H9 (cell line): ENCODE measurements around the gene LDB2. TPM values are rescaled to one million over a fixed set of nuclear protein-coding genes. Genes with fewer than 3 reads are reported as not detected.
A peak's percentile ranks its signal among the peaks of the same experiment; 100 is the strongest.

Experiments
- DNase-seq: peaks from one replicate; pipeline ENCODE4 v3.0.0-alpha.2; 2017
- H2AFZ ChIP-seq: one replicate; pipeline ENCODE4 v1.6.1; 2013; ENCODE audit warnings: mild to moderate bottlenecking, low read length, control low read depth, moderate library complexity
- H2AK5ac ChIP-seq: 2 replicates; pipeline ENCODE4 v1.6.1; 2013; ENCODE audit warnings: low read length, control low read depth, mixed read lengths; ENCODE audit not compliant: insufficient read length
- H2BK120ac ChIP-seq: one replicate; pipeline ENCODE4 v1.6.1; 2013; ENCODE audit warnings: low read depth, mild to moderate bottlenecking, low read length, control low read depth, inconsistent platforms; ENCODE audit not compliant: poor library complexity, severe bottlenecking
- H2BK12ac ChIP-seq: 2 replicates; pipeline ENCODE4 v1.6.1; 2013; ENCODE audit warnings: low read length, control low read depth, mixed read lengths, low read depth; ENCODE audit not compliant: insufficient read length
- H2BK15ac ChIP-seq: 2 replicates; pipeline ENCODE4 v1.6.1; 2013; ENCODE audit warnings: low read depth, low read length, control low read depth
- H2BK20ac ChIP-seq: one replicate; pipeline ENCODE4 v1.6.1; 2013; ENCODE audit warnings: low read depth, mild to moderate bottlenecking, low read length, control low read depth, inconsistent platforms; ENCODE audit not compliant: poor library complexity, severe bottlenecking
- H2BK5ac ChIP-seq: 2 replicates; pipeline ENCODE4 v1.6.1; 2013; ENCODE audit warnings: low read length, control low read depth, mixed read lengths; ENCODE audit not compliant: insufficient read length
- H3K14ac ChIP-seq: 2 replicates; pipeline ENCODE4 v1.6.1; 2013; ENCODE audit warnings: low read length, control low read depth; ENCODE audit not compliant: insufficient read depth
- H3K18ac ChIP-seq: 2 replicates; pipeline ENCODE4 v1.6.1; 2013; ENCODE audit warnings: low read depth, mild to moderate bottlenecking, mixed read lengths, low read length, control low read depth; ENCODE audit not compliant: insufficient read length
- H3K23ac ChIP-seq: 2 replicates; pipeline ENCODE4 v1.6.1; 2013; ENCODE audit warnings: low read length, control low read depth, mixed read lengths, low read depth; ENCODE audit not compliant: insufficient read length
- H3K23me2 ChIP-seq: 2 replicates; pipeline ENCODE4 v1.6.1; 2013; ENCODE audit warnings: low read depth, mild to moderate bottlenecking, mixed read lengths, low read length, control low read depth; ENCODE audit not compliant: insufficient read length, poor library complexity, severe bottlenecking
- H3K27ac ChIP-seq: 2 replicates; pipeline ENCODE4 v1.5.1; 2013; ENCODE audit warnings: low read length, control low read depth, mixed read lengths, low read depth; ENCODE audit not compliant: insufficient read length
- H3K27me3 ChIP-seq: 2 replicates; pipeline ENCODE4 v1.6.1; 2013; ENCODE audit warnings: low read length, control low read depth, inconsistent platforms; ENCODE audit not compliant: insufficient read depth
- H3K4ac ChIP-seq: 2 replicates; pipeline ENCODE4 v1.6.1; 2013; ENCODE audit warnings: low read depth, mild to moderate bottlenecking, control low read depth, inconsistent platforms, low read length, moderate library complexity
- H3K4me1 ChIP-seq: 2 replicates; pipeline ENCODE4 v1.6.1; 2013; ENCODE audit warnings: low read length, control low read depth, inconsistent platforms; ENCODE audit not compliant: insufficient read depth
- H3K4me2 ChIP-seq: 2 replicates; pipeline ENCODE4 v1.6.1; 2013; ENCODE audit warnings: low read length, control low read depth, mixed read lengths; ENCODE audit not compliant: insufficient read length, insufficient read depth
- H3K56ac ChIP-seq: 2 replicates; pipeline ENCODE4 v1.6.1; 2013; ENCODE audit warnings: low read depth, mild to moderate bottlenecking, mixed read lengths, low read length, control low read depth; ENCODE audit not compliant: insufficient read length
- H3K79me1 ChIP-seq: 2 replicates; pipeline ENCODE4 v1.6.1; 2013; ENCODE audit warnings: low read depth, mild to moderate bottlenecking, moderate library complexity, low read length, control low read depth, inconsistent platforms; ENCODE audit not compliant: insufficient read depth, poor library complexity, severe bottlenecking
- H3K79me2 ChIP-seq: 2 replicates; pipeline ENCODE4 v1.6.1; 2013; ENCODE audit warnings: low read length, control low read depth, inconsistent platforms; ENCODE audit not compliant: insufficient read depth
- H3K9ac ChIP-seq: 2 replicates; pipeline ENCODE4 v1.6.1; 2013; ENCODE audit warnings: low read length, control low read depth, mixed read lengths; ENCODE audit not compliant: insufficient read length; ENCODE audit errors: extremely low read depth
- H3K9me3 ChIP-seq: one replicate; pipeline ENCODE4 v1.6.1; 2013; ENCODE audit warnings: low read depth, low read length, inconsistent platforms; ENCODE audit not compliant: control insufficient read depth
- H3T11ph ChIP-seq: one replicate; pipeline ENCODE4 v1.6.1; 2013; ENCODE audit warnings: mild to moderate bottlenecking, low read length, control low read depth, inconsistent platforms
- H4K20me1 ChIP-seq: one replicate; pipeline ENCODE4 v1.6.1; 2013; ENCODE audit not compliant: control insufficient read depth, insufficient read length, insufficient read depth
- H4K5ac ChIP-seq: 2 replicates; pipeline ENCODE4 v1.6.1; 2013; ENCODE audit warnings: low read depth, mild to moderate bottlenecking, mixed read lengths, low read length, control low read depth; ENCODE audit not compliant: insufficient read length
- H4K8ac ChIP-seq: replicated peaks from 2 replicates; pipeline ENCODE4 v1.6.1; 2013; ENCODE audit warnings: low read length, control low read depth, mixed read lengths, low read depth; ENCODE audit not compliant: insufficient read length
- H4K91ac ChIP-seq: 2 replicates; pipeline ENCODE4 v1.6.1; 2013; ENCODE audit warnings: low read depth, mild to moderate bottlenecking, moderate library complexity, mixed read lengths, low read length, control low read depth; ENCODE audit not compliant: insufficient read length
- H3K27ac Mint-ChIP-seq, 3 experiments: 2 replicates in 2 of 3; 3 replicates in 1 of 3; pipeline ENCODE4 v1.8.0; 2020 to 2021; ENCODE audit warnings: mixed read lengths in 3 of 3, mild to moderate bottlenecking in 1 of 3, moderate library complexity in 1 of 3
- H3K27me3 Mint-ChIP-seq: 2 replicates; pipeline ENCODE4 v1.8.0; 2021; ENCODE audit warnings: low read depth, mild to moderate bottlenecking, moderate library complexity, mixed read lengths
- H3K36me3 Mint-ChIP-seq, 3 experiments: 2 replicates in 2 of 3; 3 replicates in 1 of 3; pipeline ENCODE4 v1.8.0; 2020 to 2021; ENCODE audit warnings: low read depth in 3 of 3, mixed read lengths in 3 of 3; ENCODE audit not compliant: insufficient read depth in 1 of 3
- H3K4me1 Mint-ChIP-seq, 2 experiments: 2 replicates each; pipeline ENCODE4 v1.8.0; 2020; ENCODE audit warnings: mixed read lengths in 2 of 2
- H3K4me3 Mint-ChIP-seq, 2 experiments: 2 replicates in 1 of 2; 3 replicates in 1 of 2; pipeline ENCODE4 v1.8.0; 2020 to 2021; ENCODE audit warnings: mild to moderate bottlenecking in 2 of 2, mixed read lengths in 2 of 2, moderate library complexity in 1 of 2
- H3K9me3 Mint-ChIP-seq, 2 experiments: 2 replicates in 1 of 2; 3 replicates in 1 of 2; pipeline ENCODE4 v1.8.0; 2020; ENCODE audit warnings: mild to moderate bottlenecking in 2 of 2, mixed read lengths in 2 of 2, moderate library complexity in 1 of 2
- total RNA-seq: library from RNA; stranded (reverse); gene quantifications from 2 replicates; pipeline ENCODE4 v1.2.1, GENCODE V29; 2021
- TF ChIP-seq, protein P1 (sequence below): fragments of 200-600 bp; sonication (generic); conservative IDR thresholded peaks from 3 replicates; pipeline ENCODE4 v1.8.0; 2021; ENCODE audit warnings: antibody characterized with exemption, mild to moderate bottlenecking

Gene LDB2
- total RNA-seq, 1 experiment from 2014 or later = 22.5 TPM

DNA sequence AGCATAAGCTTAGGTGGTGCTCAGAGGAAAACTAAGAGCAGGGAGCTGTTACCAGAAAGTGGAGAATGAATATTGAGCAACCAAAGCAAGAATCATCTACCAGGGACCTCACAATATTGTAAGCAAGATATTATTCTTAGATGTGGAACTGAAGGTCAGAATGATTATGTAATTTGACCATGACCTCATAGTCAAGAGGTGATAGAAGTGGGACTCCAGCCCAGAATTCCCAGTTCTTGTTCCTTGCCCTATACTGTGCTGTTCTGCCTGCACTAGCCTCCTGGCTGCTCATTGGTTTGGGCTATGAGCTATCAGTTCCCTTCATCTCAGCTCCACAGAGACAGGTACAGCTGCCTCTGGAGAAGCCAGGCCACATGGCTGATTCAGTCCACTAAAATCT, 229.4 kb downstream of the LDB2 start:
- Histone ChIP-seq H2AFZ (no peak overlapping the region), H3K27me3 (no peaks in the 10 kb centered on the region)

More for the DNA sequence above, 229.4 kb downstream of the LDB2 start:
- Histone ChIP-seq H2BK5ac (no peak overlapping the region), H4K5ac (no peak overlapping the region), H3K9ac (no peak overlapping the region), H3K56ac (no peak overlapping the region), H4K91ac (no peak overlapping the region), H2BK12ac (no peak overlapping the region), H4K20me1 (no peaks in the 10 kb centered on the region), H3K18ac (no peak overlapping the region), H3K4ac (no peak overlapping the region), H3K9me3 (peaks cover 3% of the 10 kb centered on the region), H3K14ac (no peak overlapping the region), H2BK20ac (no peak overlapping the region), H2AK5ac (no peak overlapping the region), H3T11ph (no peak overlapping the region), H3K79me1 (no peaks in the 10 kb centered on the region), H4K8ac (no peak overlapping the region), H3K4me1 (peaks cover 2% of the 10 kb centered on the region; the same call in 1 of the 2 replicates), H3K79me2 (0 out of 2 replicates have a peak, but pooled peaks cover 5% of the 10 kb centered on the region), H2BK120ac (no peak overlapping the region), H2BK15ac (no peak overlapping the region), H3K23ac (no peak overlapping the region), H3K4me2 (no peak overlapping the region), H3K23me2 (no peaks in the 10 kb centered on the region), H3K27ac (no peak overlapping the region)
- Mint-ChIP-seq H3K4me1 (peaks cover 11 to 16% of the 10 kb centered on the region in 2 experiments), H3K36me3 (peaks cover 5 to 15% (median 9%) of the 10 kb centered on the region in 3 experiments; a peak in 6 of 7 replicates), H3K4me3 (no peak overlapping the region), H3K27me3 (no peaks in the 10 kb centered on the region), H3K9me3 (peaks cover 0 to 8% of the 10 kb centered on the region in 2 experiments; a peak in 3 of 5 replicates), H3K27ac (0 out of 7 replicates have a peak overlapping the region, but pooled peaks of 1 of the 3 experiments have one; percentile 11)
- TF ChIP-seq, protein P1, sequence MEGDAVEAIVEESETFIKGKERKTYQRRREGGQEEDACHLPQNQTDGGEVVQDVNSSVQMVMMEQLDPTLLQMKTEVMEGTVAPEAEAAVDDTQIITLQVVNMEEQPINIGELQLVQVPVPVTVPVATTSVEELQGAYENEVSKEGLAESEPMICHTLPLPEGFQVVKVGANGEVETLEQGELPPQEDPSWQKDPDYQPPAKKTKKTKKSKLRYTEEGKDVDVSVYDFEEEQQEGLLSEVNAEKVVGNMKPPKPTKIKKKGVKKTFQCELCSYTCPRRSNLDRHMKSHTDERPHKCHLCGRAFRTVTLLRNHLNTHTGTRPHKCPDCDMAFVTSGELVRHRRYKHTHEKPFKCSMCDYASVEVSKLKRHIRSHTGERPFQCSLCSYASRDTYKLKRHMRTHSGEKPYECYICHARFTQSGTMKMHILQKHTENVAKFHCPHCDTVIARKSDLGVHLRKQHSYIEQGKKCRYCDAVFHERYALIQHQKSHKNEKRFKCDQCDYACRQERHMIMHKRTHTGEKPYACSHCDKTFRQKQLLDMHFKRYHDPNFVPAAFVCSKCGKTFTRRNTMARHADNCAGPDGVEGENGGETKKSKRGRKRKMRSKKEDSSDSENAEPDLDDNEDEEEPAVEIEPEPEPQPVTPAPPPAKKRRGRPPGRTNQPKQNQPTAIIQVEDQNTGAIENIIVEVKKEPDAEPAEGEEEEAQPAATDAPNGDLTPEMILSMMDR = no peak
- DNase-seq = no peak
